DMS153 treated with DMSO at 0.1 percent for 48 hours (cell line): ENCODE results near the gene KRTAP20-4.

ENCODE experiments used
- DNase-seq: peaks from one replicate; lab custom pipeline; 2025; ENCODE audit not compliant: unreplicated experiment; lab: John Stamatoyannopoulos, UW

KRTAP20-4 gene

GRCh38 chr21:30646904-30647414, 26.5 kb downstream of the KRTAP20-4 start:
- no peak for DNase-seq

DNA sequence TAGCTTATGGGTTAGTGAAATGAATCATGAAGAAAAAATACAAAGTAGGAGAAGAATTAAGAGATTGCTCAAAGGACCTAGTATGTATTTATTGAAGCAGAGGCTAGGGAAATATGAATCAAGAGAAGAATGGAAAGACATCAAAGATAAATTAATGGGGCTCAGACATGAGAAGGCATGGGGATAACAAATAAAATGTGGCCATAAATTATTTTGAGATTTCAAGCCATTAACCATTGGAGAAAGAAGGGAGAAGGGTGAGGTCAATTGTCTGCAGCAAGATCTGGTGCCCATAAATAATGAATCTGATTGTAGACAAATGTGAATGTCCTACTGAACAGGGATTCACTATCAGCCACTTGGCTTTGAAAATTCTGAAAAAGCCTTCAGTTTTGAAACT, 32.5 kb downstream of the KRTAP20-4 start:
- no peak for DNase-seq

GRCh38 chr21:30668776-30669175, 48.3 kb downstream of the KRTAP20-4 start:
- no peak for DNase-seq
